Cerebellar cortex (tissue), 1 donor: ENCODE measurements around the gene MARCHF11.

Source experiments
- DNase-seq: peaks from one replicate; pipeline ENCODE4 v3.0.0-alpha.2; 2015; ENCODE audit warnings: low spot score

MARCHF11 gene

DNA sequence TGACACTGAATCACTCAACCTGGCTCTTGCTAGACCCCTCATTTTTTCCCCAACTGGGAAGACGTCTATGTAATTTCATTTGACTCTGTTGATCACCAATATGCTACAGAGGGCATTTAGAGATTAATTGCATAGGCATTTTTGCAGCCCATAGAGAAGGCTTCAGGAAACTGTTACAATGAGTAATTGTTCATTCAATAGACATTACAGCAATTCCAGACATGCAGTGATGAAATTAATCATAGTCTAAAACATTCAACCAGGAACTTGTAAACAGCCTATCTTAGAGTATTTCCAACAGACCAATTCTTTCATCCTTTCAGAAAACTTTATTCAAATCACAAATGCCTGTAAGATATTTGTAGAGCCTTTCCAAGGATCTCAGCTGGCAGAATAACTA lies 122.3 kb downstream of the MARCHF11 start:
- no peak for DNase-seq

- no peak for DNase-seq
Observed at GRCh38 chr5:16051246-16051755, 128.3 kb downstream of the MARCHF11 start.

DNA sequence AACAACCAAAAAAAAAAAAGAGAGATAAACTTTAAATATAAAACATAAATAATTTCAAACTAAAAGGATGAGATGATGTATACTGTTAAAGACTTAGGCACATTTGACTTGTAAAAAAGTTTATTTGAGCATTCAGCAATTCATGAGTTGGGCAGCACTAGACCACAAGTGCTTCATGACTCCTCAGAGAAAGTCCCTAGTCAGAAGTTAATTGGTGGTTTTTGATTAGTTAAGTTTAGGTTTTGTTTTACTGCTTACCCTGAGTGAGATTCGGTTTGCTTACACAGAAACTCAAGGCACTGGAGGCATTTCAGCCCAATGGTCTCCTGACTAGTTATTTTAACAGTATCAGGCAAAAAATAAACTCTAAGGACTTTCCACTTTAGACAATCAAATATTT lies 129.2 kb downstream of the MARCHF11 start:
- no peak for DNase-seq

DNA sequence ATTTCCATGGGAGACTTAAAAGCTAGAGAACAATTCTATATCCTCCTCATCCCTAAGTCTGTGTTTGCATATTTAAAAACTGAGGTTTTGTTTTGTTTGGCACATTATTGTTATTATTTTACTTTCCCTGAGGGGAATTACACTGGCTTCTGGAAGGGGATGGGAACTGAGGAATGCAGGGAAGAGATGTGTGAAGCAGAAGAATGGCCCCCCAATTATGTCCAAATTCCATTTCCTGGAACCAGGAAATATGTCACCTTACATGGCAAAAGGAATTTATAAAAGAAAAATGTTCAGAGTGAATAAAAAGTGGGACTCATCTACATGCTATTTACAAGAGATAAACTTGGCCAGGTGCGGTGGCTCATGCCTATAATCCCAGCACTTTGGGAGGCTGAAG lies 129.8 kb downstream of the MARCHF11 start:
- no peak for DNase-seq

- DNase-seq, result no peak
Observed at GRCh38 chr5:16048132-16048531, 131.5 kb downstream of the MARCHF11 start.

GRCh38 chr5:16043349-16043965 lies 136.1 kb downstream of the MARCHF11 start:
- DNase-seq, result no peak

DNA sequence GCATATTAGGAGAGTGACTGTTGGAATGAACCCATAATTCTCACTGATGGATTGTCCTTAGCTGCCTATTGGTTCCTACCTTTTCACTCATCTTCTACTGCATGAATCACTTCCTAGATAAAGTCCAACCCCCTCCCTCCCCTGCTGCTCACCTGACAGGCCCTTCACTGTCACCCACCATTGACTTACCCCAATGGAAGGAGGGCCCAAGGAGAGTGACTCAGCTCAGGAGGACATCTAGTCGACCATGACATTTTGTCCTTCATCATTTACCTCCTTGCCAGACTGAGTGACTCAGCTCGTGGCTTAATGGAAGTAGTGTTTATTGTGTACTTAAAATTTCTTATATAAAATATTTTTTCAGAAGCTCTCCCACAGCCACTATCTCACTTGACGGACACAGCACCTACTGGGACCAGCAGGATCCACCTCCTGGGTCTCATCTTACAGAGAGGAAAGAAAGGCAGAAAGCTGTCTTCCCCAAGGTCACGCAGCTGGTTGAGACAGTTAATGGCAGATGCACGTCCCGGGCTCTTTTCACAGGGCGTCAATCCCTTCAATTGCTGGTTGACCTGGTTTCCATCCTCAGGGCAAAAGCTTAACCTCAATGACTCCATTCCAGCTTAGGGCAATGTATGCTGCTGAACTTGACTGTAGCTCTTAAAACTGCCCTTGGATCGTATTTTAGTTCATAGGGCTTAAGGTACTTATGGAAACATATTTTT lies 142.3 kb downstream of the MARCHF11 start:
- DNase-seq, result no peak

- no peak for DNase-seq
Observed at GRCh38 chr5:16034319-16035001, 145.1 kb downstream of the MARCHF11 start.

DNA sequence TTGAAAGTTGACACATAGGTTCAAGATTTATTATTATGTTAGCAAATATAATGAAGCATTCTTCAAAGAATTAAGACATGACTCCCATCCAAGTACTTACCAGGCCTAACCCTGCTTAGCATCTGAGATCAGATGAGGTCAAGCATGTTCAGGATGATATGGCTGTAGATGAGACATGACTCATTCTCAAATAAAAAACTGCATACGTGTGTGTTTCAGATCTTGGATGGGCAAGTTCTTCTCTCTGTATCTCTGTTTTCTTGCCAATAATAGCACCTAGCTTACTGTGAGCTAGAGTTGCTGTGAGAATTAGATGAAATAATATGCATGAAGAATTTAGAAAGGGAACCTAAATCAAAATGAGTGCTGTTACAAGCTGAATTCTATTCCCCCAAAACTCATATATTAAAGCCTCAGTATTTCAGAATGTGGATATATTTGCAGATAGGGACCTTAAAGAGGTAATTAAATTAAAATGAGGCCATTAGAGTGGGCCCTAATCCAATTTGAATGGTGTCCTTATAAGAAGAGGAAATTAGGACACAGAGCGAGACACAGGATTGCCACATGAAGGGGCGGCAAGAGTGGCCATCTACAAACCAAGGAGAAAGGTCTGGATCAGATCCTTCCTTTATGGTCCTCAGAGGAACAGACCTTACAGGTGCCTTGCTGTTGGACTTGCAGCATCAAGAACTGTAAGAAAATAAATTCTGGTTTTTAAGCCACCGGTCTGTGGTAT lies 146.2 kb downstream of the MARCHF11 start:
- DNase-seq, result no peak

GRCh38 chr5:16028708-16029107 lies 150.9 kb downstream of the MARCHF11 start:
- no peak for DNase-seq

GRCh38 chr5:16025681-16026080 lies 153.9 kb downstream of the MARCHF11 start:
- DNase-seq, result no peak

GRCh38 chr5:16018970-16019369 lies 160.6 kb downstream of the MARCHF11 start:
- no peak for DNase-seq

DNA sequence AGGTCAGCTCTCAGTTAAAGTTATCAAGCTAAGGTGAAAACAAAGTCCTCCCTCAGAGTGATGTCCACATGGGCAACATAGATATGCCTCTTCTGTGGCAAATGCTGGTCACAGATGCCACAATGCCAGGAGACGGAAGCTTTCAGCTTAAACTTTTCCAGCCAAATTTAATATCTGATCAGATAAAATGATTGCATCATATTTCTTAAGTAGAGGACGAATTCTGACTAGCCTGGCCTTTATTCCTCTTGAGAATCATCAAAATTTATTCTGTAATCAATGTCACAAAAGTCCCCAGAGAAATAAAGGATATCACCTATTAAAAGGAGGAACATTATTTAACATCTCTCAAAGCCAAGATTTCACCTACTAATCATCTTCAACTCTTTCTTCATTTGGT lies 161.9 kb downstream of the MARCHF11 start:
- DNase-seq, result no peak
